Thoracic aorta (tissue), 2 donors: ENCODE measurements around the gene ZMYM5. TPM values are rescaled to one million over a fixed set of nuclear protein-coding genes. Genes with fewer than 3 reads are reported as not detected.
"Not testable (repeated sequence)": the region's sequence is repeated elsewhere in the genome, so short reads cannot be mapped to it uniquely, and the experiment has no call there.

ENCODE experiments used
- ATAC-seq: fragments of 150-250 bp; one replicate; pipeline ENCODE4 v1.8.0; 2017; ENCODE audit warnings: low read depth; ENCODE audit not compliant: insufficient number of reproducible peaks, low FRiP score
- DNase-seq: peaks from one replicate; pipeline ENCODE4 v3.0.0-alpha.2; 2020; ENCODE audit warnings: low spot score
- H3K27ac ChIP-seq, 2 donors: fragments of 200-600 bp; sonication (generic); 1 replicate in 1 of 2; 2 replicates in 1 of 2; pipeline ENCODE4 v1.5.1; 2016; ENCODE audit warnings: mild to moderate bottlenecking in 2 of 2, moderate library complexity in 2 of 2
- H3K27me3 ChIP-seq: fragments of 200-600 bp; sonication (generic); replicated peaks from 2 replicates; pipeline ENCODE4 v1.6.0; 2016; ENCODE audit warnings: mild to moderate bottlenecking; ENCODE audit not compliant: insufficient read depth
- H3K36me3 ChIP-seq: fragments of 200-600 bp; sonication (generic); one replicate; pipeline ENCODE4 v1.5.1; 2016
- H3K4me1 ChIP-seq, 2 donors: fragments of 200-600 bp; sonication (generic); 1 replicate in 1 of 2; 2 replicates in 1 of 2; pipeline versions ENCODE4 v1.5.1 to v1.6.0; 2016; ENCODE audit warnings: low read depth in 2 of 2, mild to moderate bottlenecking in 1 of 2; ENCODE audit not compliant: control insufficient read depth in 1 of 2
- H3K4me3 ChIP-seq: fragments of 200-600 bp; sonication (generic); 2 replicates; pipeline ENCODE4 v1.5.1; 2016; ENCODE audit warnings: mild to moderate bottlenecking
- H3K9me3 ChIP-seq: fragments of 200-600 bp; sonication (generic); 2 replicates; pipeline ENCODE4 v1.5.1; 2016
- total RNA-seq, 2 donors: library from RNA; depleted of rRNA; stranded (reverse); fragments of >200 nt; gene quantifications; one replicate each; pipeline versions ENCODE4 v1.1.0 to v1.2.3, GENCODE V29; 2016
- TF ChIP-seq, protein P1 (sequence below): fragments of 200-600 bp; sonication (generic); IDR thresholded peaks from one replicate; pipeline ENCODE4 v1.5.1; 2019; ENCODE audit warnings: antibody characterized with exemption

Gene ZMYM5
- total RNA-seq, 2 donors from 2014 or later: 15.2 to 19.2 TPM

DNA sequence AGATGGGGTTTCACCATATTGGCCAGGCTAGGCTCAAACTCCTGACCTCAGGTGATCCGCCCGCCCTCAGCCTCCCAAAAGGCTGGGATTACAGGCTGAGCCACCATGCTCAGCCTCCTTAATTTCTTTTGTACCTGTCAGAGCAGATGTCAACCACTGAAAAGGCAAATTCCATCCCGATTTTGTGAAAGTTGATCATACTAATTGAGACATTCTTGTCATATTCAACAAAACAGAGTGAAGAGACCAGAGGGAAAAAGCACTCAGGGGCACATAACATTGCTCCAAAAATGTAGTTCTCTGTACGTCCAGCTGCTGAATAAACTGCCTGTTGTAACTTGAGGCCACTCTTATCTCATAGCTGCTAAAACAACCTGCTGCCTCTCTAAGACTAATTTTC, 53.3 kb downstream of the ZMYM5 start:
- Histone ChIP-seq H3K27ac (no peak overlapping the region), H3K36me3 (peaks cover 2% of the 10 kb centered on the region), H3K9me3 (no peaks in the 10 kb centered on the region), H3K27me3 (no peaks in the 10 kb centered on the region), H3K4me1 (no peaks in the 10 kb centered on the region), H3K4me3 (no peak overlapping the region)
- ATAC-seq: no peak
- DNase-seq: no peak
- TF ChIP-seq, protein P1, sequence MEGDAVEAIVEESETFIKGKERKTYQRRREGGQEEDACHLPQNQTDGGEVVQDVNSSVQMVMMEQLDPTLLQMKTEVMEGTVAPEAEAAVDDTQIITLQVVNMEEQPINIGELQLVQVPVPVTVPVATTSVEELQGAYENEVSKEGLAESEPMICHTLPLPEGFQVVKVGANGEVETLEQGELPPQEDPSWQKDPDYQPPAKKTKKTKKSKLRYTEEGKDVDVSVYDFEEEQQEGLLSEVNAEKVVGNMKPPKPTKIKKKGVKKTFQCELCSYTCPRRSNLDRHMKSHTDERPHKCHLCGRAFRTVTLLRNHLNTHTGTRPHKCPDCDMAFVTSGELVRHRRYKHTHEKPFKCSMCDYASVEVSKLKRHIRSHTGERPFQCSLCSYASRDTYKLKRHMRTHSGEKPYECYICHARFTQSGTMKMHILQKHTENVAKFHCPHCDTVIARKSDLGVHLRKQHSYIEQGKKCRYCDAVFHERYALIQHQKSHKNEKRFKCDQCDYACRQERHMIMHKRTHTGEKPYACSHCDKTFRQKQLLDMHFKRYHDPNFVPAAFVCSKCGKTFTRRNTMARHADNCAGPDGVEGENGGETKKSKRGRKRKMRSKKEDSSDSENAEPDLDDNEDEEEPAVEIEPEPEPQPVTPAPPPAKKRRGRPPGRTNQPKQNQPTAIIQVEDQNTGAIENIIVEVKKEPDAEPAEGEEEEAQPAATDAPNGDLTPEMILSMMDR: no peak

- no peaks in the 10 kb centered on the region for H3K36me3 ChIP-seq
- H3K4me3 ChIP-seq: no peak overlapping the region
- no peak for ATAC-seq
- H3K9me3 ChIP-seq: no peaks in the 10 kb centered on the region
- no peak for DNase-seq
- H3K27me3 ChIP-seq: no peaks in the 10 kb centered on the region
- TF ChIP-seq, protein P1: no peak
- H3K4me1 ChIP-seq: no peaks in the 10 kb centered on the region
- H3K27ac ChIP-seq: no peak overlapping the region
Observed at GRCh38 chr13:19805765-19806164, 57.7 kb downstream of the ZMYM5 start.

- no peaks in the 10 kb centered on the region for H3K9me3 ChIP-seq
- TF ChIP-seq, protein P1: no peak
- DNase-seq (no peak), ATAC-seq (no peak)
- no peaks in the 10 kb centered on the region for H3K36me3 ChIP-seq
- no peak overlapping the region for H3K27ac ChIP-seq
- no peaks in the 10 kb centered on the region for H3K4me1 ChIP-seq
- H3K27me3 ChIP-seq: no peaks in the 10 kb centered on the region
- H3K4me3 ChIP-seq: no peak overlapping the region
Observed at GRCh38 chr13:19795956-19796355, 67.5 kb downstream of the ZMYM5 start.

- Histone ChIP-seq H3K4me3 (no peak overlapping the region), H3K4me1 (no peaks in the 10 kb centered on the region), H3K9me3 (no peaks in the 10 kb centered on the region), H3K27ac (no peak overlapping the region), H3K27me3 (no peaks in the 10 kb centered on the region), H3K36me3 (no peaks in the 10 kb centered on the region)
- TF ChIP-seq, protein P1: no peak
- DNase-seq: no peak
- ATAC-seq: no peak
Observed at GRCh38 chr13:19794631-19795030, 68.8 kb downstream of the ZMYM5 start.

GRCh38 chr13:19791953-19792537, 71.4 kb downstream of the ZMYM5 start:
- H3K4me3 ChIP-seq: no peak overlapping the region
- H3K27ac ChIP-seq: no peak overlapping the region
- TF ChIP-seq, protein P1: no peak
- ATAC-seq (no peak), DNase-seq (no peak)
- H3K9me3 ChIP-seq: no peaks in the 10 kb centered on the region
- H3K36me3 ChIP-seq: no peaks in the 10 kb centered on the region
- no peaks in the 10 kb centered on the region for H3K27me3 ChIP-seq
- H3K4me1 ChIP-seq: no peaks in the 10 kb centered on the region

DNA sequence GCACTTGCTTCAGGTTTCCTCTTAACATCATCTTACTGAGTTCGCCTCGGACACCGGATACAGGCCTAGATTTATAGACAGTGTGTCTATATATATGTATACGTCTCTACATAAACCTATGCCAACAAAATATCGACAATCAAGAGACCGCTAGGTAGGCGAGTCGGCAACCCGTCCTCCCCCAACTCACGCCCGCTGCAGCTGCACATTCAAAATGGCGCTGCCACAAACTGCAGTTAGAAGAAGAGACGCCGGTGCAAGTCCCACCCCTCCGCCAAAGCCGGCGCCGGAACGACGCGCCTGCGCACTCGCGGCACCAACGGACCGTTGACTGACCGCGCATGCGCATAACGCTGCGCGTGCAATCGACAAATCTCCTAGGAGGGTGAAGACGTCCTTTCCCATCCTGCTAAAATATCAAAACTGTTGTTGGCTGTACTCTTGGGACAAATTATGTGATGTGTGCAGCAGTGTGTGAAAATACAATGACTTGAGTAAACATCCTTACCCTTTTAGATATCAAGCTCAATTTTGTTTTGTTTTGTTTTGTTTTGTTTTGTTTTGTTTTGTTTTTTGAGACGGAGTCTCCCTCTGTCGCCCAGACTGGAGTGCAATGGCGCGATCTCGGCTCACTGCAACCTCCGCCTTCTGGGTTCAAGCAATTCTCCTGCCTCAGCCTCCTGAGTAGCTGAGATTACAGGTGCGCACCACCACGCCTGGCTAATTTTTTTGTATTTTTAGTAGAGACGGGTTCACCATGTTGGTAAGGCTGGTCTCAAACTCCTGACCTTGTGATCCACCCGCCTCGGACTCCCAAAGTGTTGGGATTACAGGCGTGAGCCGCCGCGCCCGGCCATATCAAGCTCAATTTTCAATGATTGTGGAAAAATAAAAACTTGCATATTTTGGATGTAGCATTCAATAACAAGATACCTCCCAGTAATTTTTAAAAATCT, 80.4 kb downstream of the ZMYM5 start, which contains the start of gene PSPC1:
Gene PSPC1 (minus strand): TSS at position 219 of the 956 bp plus-strand sequence. CDS start 188 bp downstream, at position 31.
- ATAC-seq: peak; percentile 98

More for the DNA sequence above, 80.4 kb downstream of the ZMYM5 start, which contains the start of gene PSPC1:
- Histone ChIP-seq H3K27ac (peak within 1 kb of the TSS; percentile 96 to 97), H3K4me3 (peak within 1 kb of the TSS; percentile 100)
- not testable (repeated sequence) for H3K4me1 ChIP-seq, H3K27me3 ChIP-seq, H3K36me3 ChIP-seq, H3K9me3 ChIP-seq
- peak; percentile 80 for DNase-seq
